Measurements from ENCODE around the gene CLECL1. TPM values are rescaled to one million over a fixed set of nuclear protein-coding genes. Genes with fewer than 3 reads are reported as not detected.

The CLECL1 gene
- total and polyA plus RNA-seq, 9 of the 15 experiments (the other 6 are each of a cell fraction or from before 2014, with no cell fraction given): 0.13 to 0.25 TPM; not detected in 7

- TF ChIP-seq, protein P1, sequence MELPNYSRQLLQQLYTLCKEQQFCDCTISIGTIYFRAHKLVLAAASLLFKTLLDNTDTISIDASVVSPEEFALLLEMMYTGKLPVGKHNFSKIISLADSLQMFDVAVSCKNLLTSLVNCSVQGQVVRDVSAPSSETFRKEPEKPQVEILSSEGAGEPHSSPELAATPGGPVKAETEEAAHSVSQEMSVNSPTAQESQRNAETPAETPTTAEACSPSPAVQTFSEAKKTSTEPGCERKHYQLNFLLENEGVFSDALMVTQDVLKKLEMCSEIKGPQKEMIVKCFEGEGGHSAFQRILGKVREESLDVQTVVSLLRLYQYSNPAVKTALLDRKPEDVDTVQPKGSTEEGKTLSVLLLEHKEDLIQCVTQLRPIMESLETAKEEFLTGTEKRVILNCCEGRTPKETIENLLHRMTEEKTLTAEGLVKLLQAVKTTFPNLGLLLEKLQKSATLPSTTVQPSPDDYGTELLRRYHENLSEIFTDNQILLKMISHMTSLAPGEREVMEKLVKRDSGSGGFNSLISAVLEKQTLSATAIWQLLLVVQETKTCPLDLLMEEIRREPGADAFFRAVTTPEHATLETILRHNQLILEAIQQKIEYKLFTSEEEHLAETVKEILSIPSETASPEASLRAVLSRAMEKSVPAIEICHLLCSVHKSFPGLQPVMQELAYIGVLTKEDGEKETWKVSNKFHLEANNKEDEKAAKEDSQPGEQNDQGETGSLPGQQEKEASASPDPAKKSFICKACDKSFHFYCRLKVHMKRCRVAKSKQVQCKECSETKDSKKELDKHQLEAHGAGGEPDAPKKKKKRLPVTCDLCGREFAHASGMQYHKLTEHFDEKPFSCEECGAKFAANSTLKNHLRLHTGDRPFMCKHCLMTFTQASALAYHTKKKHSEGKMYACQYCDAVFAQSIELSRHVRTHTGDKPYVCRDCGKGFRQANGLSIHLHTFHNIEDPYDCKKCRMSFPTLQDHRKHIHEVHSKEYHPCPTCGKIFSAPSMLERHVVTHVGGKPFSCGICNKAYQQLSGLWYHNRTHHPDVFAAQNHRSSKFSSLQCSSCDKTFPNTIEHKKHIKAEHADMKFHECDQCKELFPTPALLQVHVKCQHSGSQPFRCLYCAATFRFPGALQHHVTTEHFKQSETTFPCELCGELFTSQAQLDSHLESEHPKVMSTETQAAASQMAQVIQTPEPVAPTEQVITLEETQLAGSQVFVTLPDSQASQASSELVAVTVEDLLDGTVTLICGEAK (IDR thresholded peaks at IDR 0.05): 0 out of 2 replicates have a peak, but pooled peaks have one; percentile 16
- TF ChIP-seq, protein P1 (CRISPR knock-in tag; IDR thresholded peaks at IDR 0.05): no peak
- TF ChIP-seq CBX1 (IDR thresholded peaks at IDR 0.05; ENCODE audit: low read depth) (peak; percentile 28; the same call in 1 of the 2 replicates), TAF1 (IDR thresholded peaks at IDR 0.05; ENCODE audit: control insufficient read depth, extremely low read depth, insufficient read depth, low read length, severe bottlenecking) (peak; percentile 84), LARP7 (IDR thresholded peaks at IDR 0.05) (0 out of 2 replicates have a peak, but pooled peaks have one; percentile 30), NONO (IDR thresholded peaks at IDR 0.05; ENCODE audit: low read depth in 2 of 2, low read length in 1 of 2) (peak in 1 of 2 experiments; percentile 81; a peak in 2 of 4 replicates), SMAD1 (IDR thresholded peaks at IDR 0.05; ENCODE audit: low read depth, low read length, partially characterized antibody) (peak; percentile 94), CTCF (IDR thresholded peaks at IDR 0.05 in 2 of 3, conservative IDR thresholded peaks at IDR 0.05 in 1 of 3; ENCODE audit: insufficient read depth in 2 of 3, low read depth in 1 of 3, low read length in 3 of 3) (no peak), MAFK (IDR thresholded peaks at IDR 0.05; ENCODE audit: low read length) (peak; percentile 16; the same call in 1 of the 2 replicates), NCOA6 (IDR thresholded peaks at IDR 0.05) (no peak), HDAC1 (IDR thresholded peaks at IDR 0.05) (no peak)
- TF ChIP-seq, protein P2, sequence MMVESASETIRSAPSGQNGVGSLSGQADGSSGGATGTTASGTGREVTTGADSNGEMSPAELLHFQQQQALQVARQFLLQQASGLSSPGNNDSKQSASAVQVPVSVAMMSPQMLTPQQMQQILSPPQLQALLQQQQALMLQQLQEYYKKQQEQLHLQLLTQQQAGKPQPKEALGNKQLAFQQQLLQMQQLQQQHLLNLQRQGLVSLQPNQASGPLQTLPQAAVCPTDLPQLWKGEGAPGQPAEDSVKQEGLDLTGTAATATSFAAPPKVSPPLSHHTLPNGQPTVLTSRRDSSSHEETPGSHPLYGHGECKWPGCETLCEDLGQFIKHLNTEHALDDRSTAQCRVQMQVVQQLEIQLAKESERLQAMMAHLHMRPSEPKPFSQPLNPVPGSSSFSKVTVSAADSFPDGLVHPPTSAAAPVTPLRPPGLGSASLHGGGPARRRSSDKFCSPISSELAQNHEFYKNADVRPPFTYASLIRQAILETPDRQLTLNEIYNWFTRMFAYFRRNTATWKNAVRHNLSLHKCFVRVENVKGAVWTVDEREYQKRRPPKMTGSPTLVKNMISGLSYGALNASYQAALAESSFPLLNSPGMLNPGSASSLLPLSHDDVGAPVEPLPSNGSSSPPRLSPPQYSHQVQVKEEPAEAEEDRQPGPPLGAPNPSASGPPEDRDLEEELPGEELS (CRISPR knock-in tag; IDR thresholded peaks at IDR 0.05; ENCODE audit: borderline replicate concordance): no peak
- TF ChIP-seq, protein P3, sequence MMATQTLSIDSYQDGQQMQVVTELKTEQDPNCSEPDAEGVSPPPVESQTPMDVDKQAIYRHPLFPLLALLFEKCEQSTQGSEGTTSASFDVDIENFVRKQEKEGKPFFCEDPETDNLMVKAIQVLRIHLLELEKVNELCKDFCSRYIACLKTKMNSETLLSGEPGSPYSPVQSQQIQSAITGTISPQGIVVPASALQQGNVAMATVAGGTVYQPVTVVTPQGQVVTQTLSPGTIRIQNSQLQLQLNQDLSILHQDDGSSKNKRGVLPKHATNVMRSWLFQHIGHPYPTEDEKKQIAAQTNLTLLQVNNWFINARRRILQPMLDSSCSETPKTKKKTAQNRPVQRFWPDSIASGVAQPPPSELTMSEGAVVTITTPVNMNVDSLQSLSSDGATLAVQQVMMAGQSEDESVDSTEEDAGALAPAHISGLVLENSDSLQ (IDR thresholded peaks at IDR 0.05): peak; percentile 76
Observed at GRCh38 chr12:9760699-9761418, 28.0 kb upstream of the CLECL1 start, which contains the start of gene CD69 (continued).
